ENCODE results near the gene TACC3.

TACC3 gene

DNA sequence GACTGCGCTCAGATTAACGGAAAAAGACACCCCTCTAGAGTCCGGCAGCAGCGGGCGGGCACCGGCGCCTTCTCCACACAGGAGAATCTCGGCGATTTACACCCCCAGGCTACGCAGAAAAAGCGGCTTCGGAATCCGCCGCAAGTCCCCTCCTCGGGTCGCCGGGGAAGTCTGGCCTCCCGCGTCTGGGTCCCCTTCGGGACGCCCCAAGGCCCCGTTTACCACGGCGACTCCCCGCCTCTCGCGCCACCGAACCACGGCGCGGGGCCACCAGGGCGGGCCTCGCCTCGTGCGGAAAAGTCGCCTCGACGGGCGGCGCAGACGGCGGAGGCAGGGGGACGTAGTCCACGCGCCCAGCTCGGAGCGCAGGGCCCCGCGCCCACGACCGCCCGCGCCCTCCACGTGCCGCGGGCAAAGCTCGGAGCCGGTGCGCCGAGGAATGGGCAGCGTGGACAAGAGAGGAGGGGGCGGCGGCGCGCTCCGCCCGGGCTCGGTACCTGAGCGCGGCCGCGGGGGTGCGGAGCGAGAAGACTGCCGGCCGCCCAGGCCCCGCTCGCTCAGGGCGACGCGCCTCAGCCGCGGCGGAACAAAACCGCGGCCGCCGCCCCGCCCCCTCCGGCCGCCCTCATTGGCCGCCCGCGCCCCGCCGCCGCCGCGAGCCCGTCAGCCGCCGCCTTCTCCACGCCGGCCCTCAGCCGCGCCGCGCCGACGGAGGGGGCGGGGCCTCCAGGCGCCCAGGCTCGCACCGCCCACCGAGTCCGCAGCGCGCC is 37.4 kb upstream of the TACC3 start, which contains the start of gene FAM53A:
Gene FAM53A, minus strand, starts transcription at position 578 of the 770 bp plus-strand sequence. CDS start 15,572 bp downstream, outside the sequence.
- peak; percentile 79 for ATAC-seq (ENCODE audit: low read depth)
- H3K4me3 ChIP-seq (ENCODE audit: severe bottlenecking), result peak within 1 kb of the TSS; percentile 54
- TF ChIP-seq, protein P1, sequence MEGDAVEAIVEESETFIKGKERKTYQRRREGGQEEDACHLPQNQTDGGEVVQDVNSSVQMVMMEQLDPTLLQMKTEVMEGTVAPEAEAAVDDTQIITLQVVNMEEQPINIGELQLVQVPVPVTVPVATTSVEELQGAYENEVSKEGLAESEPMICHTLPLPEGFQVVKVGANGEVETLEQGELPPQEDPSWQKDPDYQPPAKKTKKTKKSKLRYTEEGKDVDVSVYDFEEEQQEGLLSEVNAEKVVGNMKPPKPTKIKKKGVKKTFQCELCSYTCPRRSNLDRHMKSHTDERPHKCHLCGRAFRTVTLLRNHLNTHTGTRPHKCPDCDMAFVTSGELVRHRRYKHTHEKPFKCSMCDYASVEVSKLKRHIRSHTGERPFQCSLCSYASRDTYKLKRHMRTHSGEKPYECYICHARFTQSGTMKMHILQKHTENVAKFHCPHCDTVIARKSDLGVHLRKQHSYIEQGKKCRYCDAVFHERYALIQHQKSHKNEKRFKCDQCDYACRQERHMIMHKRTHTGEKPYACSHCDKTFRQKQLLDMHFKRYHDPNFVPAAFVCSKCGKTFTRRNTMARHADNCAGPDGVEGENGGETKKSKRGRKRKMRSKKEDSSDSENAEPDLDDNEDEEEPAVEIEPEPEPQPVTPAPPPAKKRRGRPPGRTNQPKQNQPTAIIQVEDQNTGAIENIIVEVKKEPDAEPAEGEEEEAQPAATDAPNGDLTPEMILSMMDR (IDR thresholded peaks at IDR 0.05; ENCODE audit: poor library complexity, severe bottlenecking), result no peak
- H3K27ac ChIP-seq (ENCODE audit: poor library complexity, severe bottlenecking), result peak within 1 kb of the TSS; percentile 59
- H3K9me3 ChIP-seq (ENCODE audit: severe bottlenecking), result no peaks in the 10 kb centered on the region
- H3K27me3 ChIP-seq (ENCODE audit: insufficient read depth, poor library complexity, severe bottlenecking), result no peaks in the 10 kb centered on the region
- peaks cover 2% of the 10 kb centered on the region for H3K4me1 ChIP-seq (ENCODE audit: insufficient read depth, poor library complexity, severe bottlenecking)
- H3K36me3 ChIP-seq (ENCODE audit: low read depth), result no peaks in the 10 kb centered on the region
- DNase-seq (ENCODE audit: low spot score), result peak; percentile 80

GRCh38 chr4:1684506-1685234 is 36.7 kb upstream of the TACC3 start:
- peaks cover 2% of the 10 kb centered on the region for H3K4me1 ChIP-seq (ENCODE audit: insufficient read depth, poor library complexity, severe bottlenecking)
- H3K27ac ChIP-seq (ENCODE audit: poor library complexity, severe bottlenecking), result peak overlapping the region; percentile 59
- TF ChIP-seq, protein P1 (IDR thresholded peaks at IDR 0.05; ENCODE audit: poor library complexity, severe bottlenecking), result no peak
- H3K9me3 ChIP-seq (ENCODE audit: severe bottlenecking), result no peaks in the 10 kb centered on the region
- DNase-seq (ENCODE audit: low spot score) (no peak), ATAC-seq (ENCODE audit: low read depth) (peak; percentile 35)
- H3K4me3 ChIP-seq (ENCODE audit: severe bottlenecking), result peak overlapping the region; percentile 54
- H3K27me3 ChIP-seq (ENCODE audit: insufficient read depth, poor library complexity, severe bottlenecking), result no peaks in the 10 kb centered on the region
- H3K36me3 ChIP-seq (ENCODE audit: low read depth), result no peaks in the 10 kb centered on the region; the same call in 1 of the 2 replicates

- DNase-seq (ENCODE audit: low spot score) (no peak), ATAC-seq (ENCODE audit: low read depth) (no peak)
- Histone ChIP-seq H3K4me3 (ENCODE audit: severe bottlenecking) (peak overlapping the region; percentile 54), H3K4me1 (ENCODE audit: insufficient read depth, poor library complexity, severe bottlenecking) (peaks cover 2% of the 10 kb centered on the region), H3K36me3 (ENCODE audit: low read depth) (peaks cover 7% of the 10 kb centered on the region), H3K27ac (ENCODE audit: poor library complexity, severe bottlenecking) (peak overlapping the region; percentile 59), H3K9me3 (ENCODE audit: severe bottlenecking) (no peaks in the 10 kb centered on the region), H3K27me3 (ENCODE audit: insufficient read depth, poor library complexity, severe bottlenecking) (no peaks in the 10 kb centered on the region)
- TF ChIP-seq, protein P1 (IDR thresholded peaks at IDR 0.05; ENCODE audit: poor library complexity, severe bottlenecking), result no peak
Observed at GRCh38 chr4:1685235-1686150, 35.8 kb upstream of the TACC3 start.

- DNase-seq (ENCODE audit: low spot score) (no peak), ATAC-seq (ENCODE audit: low read depth) (no peak)
- H3K27me3 ChIP-seq (ENCODE audit: insufficient read depth, poor library complexity, severe bottlenecking), result no peaks in the 10 kb centered on the region
- no peak overlapping the region for H3K4me3 ChIP-seq (ENCODE audit: severe bottlenecking)
- H3K4me1 ChIP-seq (ENCODE audit: insufficient read depth, poor library complexity, severe bottlenecking), result peaks cover 2% of the 10 kb centered on the region
- no peak overlapping the region for H3K27ac ChIP-seq (ENCODE audit: poor library complexity, severe bottlenecking)
- H3K36me3 ChIP-seq (ENCODE audit: low read depth), result peaks cover 15% of the 10 kb centered on the region
- no peaks in the 10 kb centered on the region for H3K9me3 ChIP-seq (ENCODE audit: severe bottlenecking)
- TF ChIP-seq, protein P1 (IDR thresholded peaks at IDR 0.05; ENCODE audit: poor library complexity, severe bottlenecking), result no peak
Observed at GRCh38 chr4:1686440-1687036, 34.8 kb upstream of the TACC3 start.

All from RWPE2 (cell line).